GM12878 (cell line): ENCODE data around the gene KCNQ1. TPM values are rescaled to one million over a fixed set of nuclear protein-coding genes. Genes with fewer than 3 reads are reported as not detected.

Experiments
- ATAC-seq: fragments of 200-7000 bp; cut with Tn5 transposase; 3 replicates; pipeline ENCODE4 v1.9.1; 2020; ENCODE audit warnings: mild to moderate bottlenecking, moderate library complexity
- BruUV-seq: library from RNA; stranded (reverse); fragments of 400-500 nt; replicated peaks from 2 replicates; lab custom pipeline; 2021; lab: Mats Ljungman, UMichigan
- CTCF ChIA-PET: fragments of 300-600 bp; sonication (Branson Sonifier 250); formaldehyde crosslinking; extraction: SDS; loops from one replicate; lab custom pipeline; 2021; ENCODE audit warnings: inconsistent platforms; lab: Yijun Ruan, JAX
- POLR2A ChIA-PET: fragments of 350-600 bp; formaldehyde crosslinking; extraction: SDS; loops from one replicate; lab custom pipeline; 2021; ENCODE audit warnings: inconsistent platforms; lab: Charles Lee
- RAD21 ChIA-PET: fragments of 300-600 bp; sonication (Branson Sonifier 250); formaldehyde crosslinking; loops from one replicate; lab custom pipeline; 2023; ENCODE audit warnings: antibody characterized with exemption; ENCODE audit not compliant: unreplicated experiment; lab: Charles Lee
- SMC1A ChIA-PET: fragments of 300-600 bp; sonication (Branson Sonifier 250); formaldehyde crosslinking; loops from one replicate; lab custom pipeline; 2023; ENCODE audit not compliant: unreplicated experiment, uncharacterized antibody; lab: Charles Lee
- DNase-seq: peaks from one replicate; pipeline ENCODE4 v3.0.0-alpha.2; 2011; ENCODE audit warnings: low read depth, low spot score
- FAIRE-seq: peaks from 3 replicates; lab custom pipeline; 2011; peaks lifted over from hg19 to GRCh38; lab: Jason Lieb, UNC
- H2AFZ ChIP-seq: 2 replicates; pipeline ENCODE4 v1.6.0; 2011; ENCODE audit warnings: low read depth, low read length, control low read depth; ENCODE audit not compliant: control insufficient read depth
- H3K27ac ChIP-seq: 2 replicates; pipeline ENCODE4 v1.5.1; 2011; ENCODE audit warnings: control low read depth; ENCODE audit not compliant: control insufficient read depth, insufficient read depth
- H3K27me3 ChIP-seq, 2 experiments: replicated peaks in 1 of 2; 2 replicates each; pipeline versions ENCODE4 v1.6.0 to v1.6.1; 2011; ENCODE audit warnings: low read length in 1 of 2; ENCODE audit not compliant: control insufficient read depth in 2 of 2, insufficient read depth in 2 of 2
- H3K36me3 ChIP-seq, 2 experiments: 2 replicates each; pipeline ENCODE4 v1.5.1; 2011; ENCODE audit warnings: low read length in 1 of 2; ENCODE audit not compliant: control insufficient read depth in 2 of 2, insufficient read depth in 2 of 2
- H3K4me1 ChIP-seq: 2 replicates; pipeline ENCODE4 v1.6.1; 2011; ENCODE audit warnings: mild to moderate bottlenecking, low read length, moderate library complexity, mixed read lengths; ENCODE audit not compliant: control insufficient read depth, insufficient read depth
- H3K4me2 ChIP-seq: 2 replicates; pipeline ENCODE4 v1.6.0; 2011; ENCODE audit warnings: control low read depth; ENCODE audit not compliant: control insufficient read depth, insufficient read depth
- H3K4me3 ChIP-seq: fragments of 200-600 bp; sonication (generic); 2 replicates; pipeline ENCODE4 v1.5.1; 2016
- H3K79me2 ChIP-seq: 2 replicates; pipeline ENCODE4 v1.6.0; 2011; ENCODE audit warnings: low read length; ENCODE audit not compliant: control insufficient read depth, insufficient read depth
- H3K9ac ChIP-seq: 2 replicates; pipeline ENCODE4 v1.8.0; 2011; ENCODE audit warnings: low read length, control low read depth, mixed read lengths; ENCODE audit not compliant: control insufficient read depth, insufficient read depth
- H3K9me3 ChIP-seq: replicated peaks from 3 replicates; pipeline ENCODE4 v1.5.1; 2011; ENCODE audit warnings: mild to moderate bottlenecking, low read length; ENCODE audit not compliant: control insufficient read depth, insufficient read depth
- H4K20me1 ChIP-seq: 2 replicates; pipeline ENCODE4 v1.6.0; 2011; ENCODE audit not compliant: control insufficient read depth, insufficient read depth
- CHD4 ChIP-seq: fragments of 200-600 bp; sonication (generic); IDR thresholded peaks from 2 replicates; pipeline ENCODE4 v1.6.1; 2016; ENCODE audit warnings: mild to moderate bottlenecking
- EED ChIP-seq: sonication (generic); IDR thresholded peaks from 2 replicates; pipeline ENCODE4 v1.6.1; 2016; ENCODE audit warnings: antibody characterized with exemption, low read depth
- ETV6 ChIP-seq, 2 experiments: fragments of 450-650 bp in 1 of 2; IDR thresholded peaks in 1 of 2; conservative IDR thresholded peaks in 1 of 2; 2 replicates each; pipeline ENCODE4 v1.6.1; 2014; ENCODE audit warnings: antibody characterized with exemption in 1 of 2, borderline replicate concordance in 1 of 2, low read depth in 1 of 2, mild to moderate bottlenecking in 1 of 2, moderate library complexity in 1 of 2
- FOXM1 ChIP-seq: IDR thresholded peaks from 2 replicates; pipeline ENCODE4 v1.6.1; 2012; ENCODE audit warnings: low read depth, mild to moderate bottlenecking, inconsistent platforms, low read length, moderate library complexity
- KLF5 ChIP-seq: fragments of 450-650 bp; IDR thresholded peaks from 2 replicates; pipeline ENCODE4 v1.6.1; 2014; ENCODE audit warnings: mild to moderate bottlenecking; ENCODE audit not compliant: partially characterized antibody
- POU2F2 ChIP-seq: IDR thresholded peaks from 3 replicates; pipeline ENCODE4 v1.6.1; 2011; ENCODE audit warnings: low read depth, mild to moderate bottlenecking, low read length, borderline replicate concordance
- RCOR1 ChIP-seq: conservative IDR thresholded peaks from 2 replicates; pipeline ENCODE4 v1.6.1; 2012; ENCODE audit warnings: low read depth, low read length, improper control_type of control experiment
- SIN3A ChIP-seq: IDR thresholded peaks from 2 replicates; pipeline ENCODE4 v1.6.1; 2012; ENCODE audit warnings: low read depth, low read length, improper control_type of control experiment
- SREBF1 ChIP-seq: IDR thresholded peaks from 2 replicates; pipeline ENCODE4 v1.6.1; 2012; ENCODE audit warnings: mild to moderate bottlenecking, low read length
- SREBF2 ChIP-seq: IDR thresholded peaks from 2 replicates; pipeline ENCODE4 v1.6.1; 2012; ENCODE audit warnings: mild to moderate bottlenecking, low read length
- TCF7 ChIP-seq: IDR thresholded peaks from 2 replicates; pipeline ENCODE4 v1.6.1; 2014; ENCODE audit warnings: antibody characterized with exemption, borderline replicate concordance
- ZBTB11 ChIP-seq: fragments of 450-650 bp; formaldehyde crosslinking; IDR thresholded peaks from 2 replicates; pipeline ENCODE4 v1.5.0; 2022; ENCODE audit warnings: mild to moderate bottlenecking, missing genetic modification characterization
- ZZZ3 ChIP-seq: IDR thresholded peaks from 2 replicates; pipeline ENCODE4 v1.6.1; 2011; ENCODE audit warnings: low read depth; ENCODE audit not compliant: control insufficient read depth, insufficient read length
- WGBS: methylation state at CpG from one replicate; pipeline ENCODE4 v1.1.6; 2016; ENCODE audit warnings: low lambda C conversion rate; ENCODE audit not compliant: insufficient replicate concordance, insufficient coverage; ENCODE audit errors: missing lambda C conversion rate; 5-methylcytosine and 5-hydroxymethylcytosine counted together
- in situ Hi-C: fragments of 300-500 bp; cut with MboI; formaldehyde crosslinking; loops from 9 replicates; pipeline ENCODE4 v1.14.3; 2018; ENCODE audit warnings: mixed read lengths
- intact Hi-C: fragments of 100-400 bp; cut with micrococcal nuclease; formaldehyde crosslinking; loops from one replicate; pipeline ENCODE4 v1.14.2; 2022; ENCODE audit not compliant: unreplicated experiment
- polyA plus RNA-seq, 11 experiments: library from polyadenylated mRNA; depleted of rRNA in 4 of 11; unstranded in 6 of 11; stranded (reverse) in 5 of 11; fragments of >200 nt; fragmentation: Nextera tagmentation in 4 of 11; fragmentation: Illumina TruSeq in 1 of 11; extraction: Ambion mirVana in 4 of 11; extraction: Trizol in 1 of 11; gene quantifications; 1 replicate in 1 of 11; 2 replicates in 10 of 11; pipeline versions ENCODE4 v1.2.1 to v1.2.3, GENCODE V29; 2011 to 2016; ENCODE audit warnings: inconsistent platforms in 2 of 11, missing spikeins in 2 of 11, low read depth in 1 of 11
- total RNA-seq, 4 experiments: library from RNA; depleted of rRNA in 3 of 4; stranded (reverse); fragments of >200 nt in 3 of 4; fragmentation: Illumina TruSeq in 1 of 4; extraction: Trizol in 1 of 4; gene quantifications; 2 replicates each; pipeline versions ENCODE4 v1.2.1 to v1.2.3, GENCODE V29; 2013 to 2021
- TF ChIP-seq, protein P1 (sequence below): IDR thresholded peaks from 2 replicates; pipeline ENCODE4 v1.6.1; 2011; ENCODE audit warnings: low read depth, low read length, improper control_type of control experiment, borderline replicate concordance
- TF ChIP-seq, protein P2 (sequence below): IDR thresholded peaks from 2 replicates; pipeline ENCODE4 v1.6.1; 2012; ENCODE audit warnings: low read length, inconsistent platforms
- TF ChIP-seq, protein P3 (sequence below): fragments of 450-650 bp; IDR thresholded peaks from 2 replicates; pipeline ENCODE4 v1.6.1; 2016; ENCODE audit warnings: mild to moderate bottlenecking

Gene KCNQ1
- total and polyA plus RNA-seq, 10 of the 15 experiments (the other 5 are each of a cell fraction or from before 2014, with no cell fraction given), result 0.03 to 0.15 (median 0.12) TPM; not detected in 7

DNA sequence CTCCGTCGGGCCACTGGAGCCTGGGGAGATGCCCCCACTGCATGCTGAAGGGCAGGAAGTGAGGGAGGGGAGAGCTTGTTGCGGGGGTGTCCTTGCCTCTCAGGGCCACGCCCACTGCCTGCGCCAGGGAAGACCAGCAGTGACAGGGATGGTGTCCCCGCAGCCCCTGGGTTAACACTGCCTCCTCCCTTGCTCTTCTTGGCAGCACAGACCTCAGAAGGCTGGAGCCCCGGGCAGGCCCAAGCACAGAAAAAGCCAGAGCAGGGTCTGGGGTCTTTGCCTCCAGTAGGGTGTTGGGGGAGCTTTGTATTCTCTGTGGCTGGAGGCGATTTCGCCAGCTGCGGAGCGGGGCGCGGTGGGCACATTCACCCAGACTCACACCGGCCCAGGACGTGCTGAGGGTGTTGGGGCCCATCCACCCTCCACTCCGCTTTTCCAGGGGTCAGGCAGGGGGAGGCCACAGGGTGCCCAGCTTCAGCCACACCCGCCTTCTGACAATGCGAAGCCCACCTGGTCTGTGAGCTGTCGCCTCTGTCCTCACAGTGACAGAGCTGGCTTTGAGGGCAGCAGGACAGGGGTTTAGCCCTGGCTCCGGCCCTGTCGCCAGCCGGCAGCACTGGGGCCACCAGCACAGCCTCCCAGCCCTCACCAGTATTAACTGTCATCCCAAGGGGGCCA lies 357.0 kb downstream of the KCNQ1 start:
- H3K27me3 ChIP-seq, result no peaks in the 10 kb centered on the region
- H3K79me2 ChIP-seq, result no peaks in the 10 kb centered on the region
- H3K4me1 ChIP-seq, result no peaks in the 10 kb centered on the region
- POLR2A ChIA-PET, result no interaction called here
- DNase-seq (no peak), FAIRE-seq (no peak), ATAC-seq (no peak)
- no peak overlapping the region for H3K4me3 ChIP-seq
- in situ Hi-C loops, result no loop called here
- H3K36me3 ChIP-seq, result no peaks in the 10 kb centered on the region
- H3K9me3 ChIP-seq, result no peaks in the 10 kb centered on the region
- H2AFZ ChIP-seq, result no peak overlapping the region
- RAD21 ChIA-PET, result no interaction called here
- no peaks in the 10 kb centered on the region for H4K20me1 ChIP-seq
- H3K4me2 ChIP-seq, result no peak overlapping the region
- no peak overlapping the region for H3K27ac ChIP-seq
- CTCF ChIA-PET, result no interaction called here
- H3K9ac ChIP-seq, result no peak overlapping the region
- BruUV-seq, result no TSS peak
- WGBS, result 54% methylated on average over 22 of the region's 22 CpGs
- intact Hi-C loops, result no loop called here
- SMC1A ChIA-PET, result no interaction called here
- TF ChIP-seq SREBF1 (no peak), EED (no peak), FOXM1 (no peak), ETV6 (conservative IDR thresholded peaks at IDR 0.05 in 1 of 2, IDR thresholded peaks at IDR 0.05 in 1 of 2; ENCODE audit: borderline replicate concordance in 1 of 2, low read depth in 1 of 2) (no peak), ZZZ3 (no peak), TCF7 (no peak), POU2F2 (no peak), ZBTB11 (CRISPR knock-in tag) (no peak), CHD4 (no peak), SIN3A (no peak), RCOR1 (no peak), SREBF2 (no peak), KLF5 (no peak)
- TF ChIP-seq, protein P1, sequence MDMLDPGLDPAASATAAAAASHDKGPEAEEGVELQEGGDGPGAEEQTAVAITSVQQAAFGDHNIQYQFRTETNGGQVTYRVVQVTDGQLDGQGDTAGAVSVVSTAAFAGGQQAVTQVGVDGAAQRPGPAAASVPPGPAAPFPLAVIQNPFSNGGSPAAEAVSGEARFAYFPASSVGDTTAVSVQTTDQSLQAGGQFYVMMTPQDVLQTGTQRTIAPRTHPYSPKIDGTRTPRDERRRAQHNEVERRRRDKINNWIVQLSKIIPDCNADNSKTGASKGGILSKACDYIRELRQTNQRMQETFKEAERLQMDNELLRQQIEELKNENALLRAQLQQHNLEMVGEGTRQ, result no peak
- TF ChIP-seq, protein P2, sequence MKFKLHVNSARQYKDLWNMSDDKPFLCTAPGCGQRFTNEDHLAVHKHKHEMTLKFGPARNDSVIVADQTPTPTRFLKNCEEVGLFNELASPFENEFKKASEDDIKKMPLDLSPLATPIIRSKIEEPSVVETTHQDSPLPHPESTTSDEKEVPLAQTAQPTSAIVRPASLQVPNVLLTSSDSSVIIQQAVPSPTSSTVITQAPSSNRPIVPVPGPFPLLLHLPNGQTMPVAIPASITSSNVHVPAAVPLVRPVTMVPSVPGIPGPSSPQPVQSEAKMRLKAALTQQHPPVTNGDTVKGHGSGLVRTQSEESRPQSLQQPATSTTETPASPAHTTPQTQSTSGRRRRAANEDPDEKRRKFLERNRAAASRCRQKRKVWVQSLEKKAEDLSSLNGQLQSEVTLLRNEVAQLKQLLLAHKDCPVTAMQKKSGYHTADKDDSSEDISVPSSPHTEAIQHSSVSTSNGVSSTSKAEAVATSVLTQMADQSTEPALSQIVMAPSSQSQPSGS, result no peak
- TF ChIP-seq, protein P3, sequence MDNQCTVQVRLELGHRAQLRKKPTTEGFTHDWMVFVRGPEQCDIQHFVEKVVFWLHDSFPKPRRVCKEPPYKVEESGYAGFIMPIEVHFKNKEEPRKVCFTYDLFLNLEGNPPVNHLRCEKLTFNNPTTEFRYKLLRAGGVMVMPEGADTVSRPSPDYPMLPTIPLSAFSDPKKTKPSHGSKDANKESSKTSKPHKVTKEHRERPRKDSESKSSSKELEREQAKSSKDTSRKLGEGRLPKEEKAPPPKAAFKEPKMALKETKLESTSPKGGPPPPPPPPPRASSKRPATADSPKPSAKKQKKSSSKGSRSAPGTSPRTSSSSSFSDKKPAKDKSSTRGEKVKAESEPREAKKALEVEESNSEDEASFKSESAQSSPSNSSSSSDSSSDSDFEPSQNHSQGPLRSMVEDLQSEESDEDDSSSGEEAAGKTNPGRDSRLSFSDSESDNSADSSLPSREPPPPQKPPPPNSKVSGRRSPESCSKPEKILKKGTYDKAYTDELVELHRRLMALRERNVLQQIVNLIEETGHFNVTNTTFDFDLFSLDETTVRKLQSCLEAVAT, result no peak
